ENCODE data around the gene TNFRSF13B. TPM values are rescaled to one million over a fixed set of nuclear protein-coding genes. Genes with fewer than 3 reads are reported as not detected.
A peak's percentile ranks its signal among the peaks of the same experiment; 100 is the strongest.
"Not testable (repeated sequence)": the region's sequence is repeated elsewhere in the genome, so short reads cannot be mapped to it uniquely, and the experiment has no call there.

The TNFRSF13B gene
- total RNA-seq, 1 donor from 2014 or later: not detected

DNA sequence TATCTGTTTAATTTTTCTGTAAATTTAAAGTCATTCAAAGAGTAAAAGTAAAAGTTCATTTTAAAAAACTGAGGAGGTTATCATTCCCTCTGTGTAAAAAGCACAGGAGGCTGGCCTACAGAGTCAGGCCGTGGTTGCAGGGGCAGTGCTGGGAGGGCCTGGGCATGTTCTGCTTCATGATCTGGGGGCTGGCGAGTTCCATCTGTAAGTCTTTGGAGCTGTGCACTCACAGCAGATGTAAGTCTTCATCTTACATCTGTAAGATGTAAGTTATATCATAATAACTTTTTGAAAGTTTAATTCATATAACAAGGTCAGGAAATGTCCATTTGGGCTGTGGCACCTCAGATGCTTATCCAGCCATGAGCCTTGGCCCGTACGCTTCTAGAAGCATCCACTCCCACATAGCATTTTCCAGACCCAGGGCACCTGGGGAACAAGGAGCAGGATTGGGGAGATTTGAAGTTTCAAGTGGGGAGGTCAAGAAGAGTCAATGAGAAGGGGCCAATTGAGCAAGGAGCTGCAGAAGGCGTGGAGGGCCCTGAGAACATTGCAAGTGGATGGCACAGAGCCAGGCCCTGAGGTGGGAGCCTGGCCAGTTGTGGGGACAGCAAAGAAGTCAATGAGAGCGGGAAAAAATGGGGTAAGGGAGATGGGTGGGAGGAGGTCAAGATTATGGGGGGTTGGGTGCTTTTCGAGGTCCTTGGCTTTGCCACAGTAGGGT lies 54.1 kb downstream of the TNFRSF13B start:
- FAIRE-seq (no peak), DNase-seq (ENCODE audit: low spot score in 2 of 2) (no peak)

DNA sequence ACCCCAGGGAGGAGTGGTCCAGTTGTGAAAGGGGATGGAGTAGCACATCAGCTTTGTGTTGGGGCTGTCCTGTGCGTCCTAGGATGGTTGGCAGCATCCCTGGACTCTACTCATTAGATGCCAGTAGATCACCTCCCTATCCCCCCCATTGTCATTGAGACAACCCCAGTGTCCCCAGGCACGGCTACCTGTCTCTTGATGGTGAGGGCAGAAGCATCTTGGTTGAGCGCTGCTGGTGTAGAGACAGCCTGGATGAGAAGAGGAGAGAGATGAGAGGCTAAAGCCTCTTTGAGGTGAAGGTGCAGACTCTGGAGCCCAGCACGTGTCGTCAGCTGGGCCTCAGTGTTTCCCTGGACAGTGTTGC lies 55.4 kb downstream of the TNFRSF13B start:
- DNase-seq (ENCODE audit: low spot score in 2 of 2) (no peak), FAIRE-seq (no peak)

DNA sequence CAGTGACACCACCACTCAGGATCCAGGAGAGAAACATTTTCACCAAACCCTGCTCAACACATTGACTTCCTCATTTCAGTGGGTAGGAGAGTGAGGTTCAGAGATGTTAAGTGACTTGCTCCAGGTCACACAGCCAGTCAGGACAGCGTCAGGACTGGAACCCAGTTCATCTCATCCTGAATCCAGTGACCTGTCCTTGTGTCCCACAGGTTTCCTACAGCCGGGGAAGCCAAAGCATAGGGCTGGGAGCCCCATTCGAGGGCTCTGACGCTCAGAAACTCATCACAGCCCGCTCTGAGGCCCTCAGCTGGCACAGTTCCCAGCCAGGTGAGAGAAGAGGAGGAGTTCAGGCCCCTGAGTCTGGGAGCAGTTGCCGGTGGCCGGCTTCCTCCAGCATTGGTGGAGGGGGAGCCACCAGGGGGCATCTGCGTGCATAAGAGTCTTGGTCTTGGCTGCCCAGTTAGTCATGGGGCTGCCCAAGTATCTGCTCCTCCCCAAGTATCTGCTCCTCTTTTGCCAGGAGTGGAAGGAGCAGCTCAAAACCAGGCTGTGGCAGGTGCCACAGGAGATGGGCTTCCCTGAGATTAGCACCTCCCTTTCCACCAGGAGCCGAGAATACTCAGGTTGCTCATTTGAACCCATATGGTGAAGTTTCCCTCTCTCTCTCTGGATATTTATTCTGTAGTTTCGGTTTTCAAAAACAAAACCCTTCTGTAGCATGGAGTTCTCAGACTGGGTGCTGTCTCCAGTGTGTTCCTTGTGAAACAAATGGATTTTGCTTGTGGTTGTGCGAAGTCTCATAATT lies 56.0 kb downstream of the TNFRSF13B start:
- no peak for FAIRE-seq
- DNase-seq (ENCODE audit: low spot score in 2 of 2): no peak

DNA sequence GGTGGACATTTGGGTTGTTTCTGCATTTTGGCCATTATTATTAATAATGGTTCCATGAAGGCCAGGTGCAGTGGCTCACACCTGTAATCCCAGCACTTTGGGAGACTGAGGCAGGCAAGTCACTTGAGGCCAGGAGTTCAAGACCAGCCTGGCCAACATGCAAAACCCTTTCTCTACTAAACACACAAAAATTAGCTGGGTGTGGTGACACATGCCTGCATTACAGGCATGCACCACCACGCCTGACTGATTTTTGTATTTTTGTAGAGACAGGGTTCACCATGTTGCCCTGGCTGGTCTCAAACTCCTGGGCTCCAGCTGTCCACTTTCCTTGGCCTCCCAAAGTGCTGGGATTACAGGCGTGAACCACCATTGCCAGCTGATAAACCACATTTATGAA lies 58.5 kb downstream of the TNFRSF13B start:
- DNase-seq (ENCODE audit: low spot score in 2 of 2) (no peak), FAIRE-seq (no peak)

DNA sequence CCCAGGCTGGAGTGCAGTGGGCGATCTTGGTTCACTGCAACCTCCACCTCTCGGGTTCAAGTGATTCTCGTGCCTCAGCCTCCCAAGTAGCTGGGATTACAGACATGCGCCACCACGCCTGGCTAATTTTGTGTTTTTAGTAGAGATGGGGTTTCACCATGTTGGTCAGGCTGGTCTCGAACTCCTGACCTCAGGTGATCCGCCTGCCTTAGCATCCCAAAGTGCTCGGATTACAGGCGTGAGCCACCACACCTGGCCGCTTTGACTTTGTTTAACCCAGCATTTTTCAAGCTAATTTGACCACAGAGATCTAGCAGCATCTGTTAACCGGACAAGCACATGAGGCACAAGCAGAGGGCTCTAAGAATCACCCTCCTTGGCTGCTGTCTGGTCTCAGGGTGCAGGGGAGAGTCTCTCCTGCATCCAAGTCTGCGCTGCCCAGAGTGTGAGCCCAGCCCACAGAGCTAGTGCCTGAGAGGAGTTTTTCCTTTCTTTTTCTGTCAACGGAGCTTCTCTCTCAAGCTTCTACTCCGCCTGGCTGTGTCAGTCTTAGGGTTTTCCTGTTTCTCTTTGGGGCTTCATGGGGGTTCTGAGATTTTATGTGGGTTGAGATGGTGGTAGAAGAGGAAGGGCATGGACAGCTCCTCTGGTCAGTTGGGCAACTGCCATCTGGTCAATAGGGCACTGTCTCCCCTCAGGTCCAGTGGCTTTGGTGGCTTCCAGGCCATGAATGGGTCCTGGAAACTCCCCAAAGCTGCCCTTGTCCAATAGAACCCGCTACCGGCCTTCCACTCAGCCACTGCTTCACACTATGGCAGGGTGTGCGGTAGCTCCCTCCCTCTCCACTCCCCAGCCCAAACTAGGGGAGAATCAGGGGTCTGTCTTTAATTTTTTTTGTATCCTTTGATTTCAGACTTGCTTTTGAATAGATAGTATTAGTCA lies 59.6 kb downstream of the TNFRSF13B start:
- FAIRE-seq (no peak), DNase-seq (ENCODE audit: low spot score in 2 of 2) (no peak)

DNA sequence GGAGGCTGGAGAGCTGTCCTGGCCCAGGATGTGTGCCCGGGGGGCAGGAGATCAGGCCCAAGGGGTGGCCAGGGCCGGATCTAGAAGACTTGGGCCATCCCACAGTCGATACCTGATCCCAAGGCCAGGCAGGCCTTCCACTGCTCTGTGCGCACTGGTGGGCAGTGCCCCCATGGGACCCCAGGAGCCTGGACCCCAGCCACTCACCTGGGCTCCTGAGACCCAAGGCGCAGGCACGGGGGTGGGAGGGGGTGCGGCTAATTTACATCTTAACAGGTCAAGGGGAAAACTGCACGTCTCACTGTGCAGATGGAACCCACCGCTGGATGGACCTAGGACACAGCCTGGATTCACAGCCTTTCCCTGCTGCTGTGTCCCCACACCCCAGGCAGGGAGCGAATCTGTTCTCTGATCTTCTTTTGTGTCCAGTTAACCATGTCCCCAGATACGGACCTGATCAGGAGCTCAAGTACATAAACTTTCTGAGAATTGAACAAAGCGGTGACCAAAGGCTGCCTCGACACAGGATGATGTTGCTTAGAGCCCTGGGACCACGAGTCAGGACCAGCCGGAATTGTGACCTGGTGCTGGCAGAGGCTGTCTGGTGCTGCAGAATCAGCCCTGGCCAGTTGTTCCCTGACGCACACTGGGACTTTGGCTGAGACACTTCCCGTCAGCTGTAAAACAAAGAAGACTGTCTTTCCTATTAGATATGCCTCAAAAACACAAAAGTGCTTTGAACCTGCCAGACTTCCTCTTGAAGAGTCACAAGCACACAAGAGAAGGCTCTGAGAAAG lies 60.6 kb downstream of the TNFRSF13B start:
- DNase-seq (ENCODE audit: low spot score in 2 of 2) (peak in 1 of 2 donors; percentile 62), FAIRE-seq (no peak)

DNA sequence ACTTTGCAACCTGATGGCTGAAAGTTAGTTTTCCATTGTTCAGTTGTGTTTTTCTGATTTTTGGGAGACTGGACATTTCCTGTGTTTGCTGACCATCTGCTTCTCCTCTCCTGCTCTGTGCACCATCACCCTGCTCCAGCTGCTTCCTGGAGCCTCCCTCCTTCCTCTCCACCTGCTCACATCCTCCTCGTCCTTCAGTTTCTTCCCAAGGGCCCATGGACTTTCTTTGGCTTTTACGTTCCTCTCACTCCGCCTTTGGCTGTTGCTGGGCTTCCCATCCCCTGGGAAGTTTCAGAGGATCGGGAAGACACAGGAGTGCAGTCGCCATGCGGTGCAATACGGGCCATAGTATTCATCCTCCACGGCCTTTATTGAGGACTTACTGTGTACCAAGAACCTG lies 61.6 kb downstream of the TNFRSF13B start:
- DNase-seq (ENCODE audit: low spot score in 2 of 2) (no peak), FAIRE-seq (no peak)

DNA sequence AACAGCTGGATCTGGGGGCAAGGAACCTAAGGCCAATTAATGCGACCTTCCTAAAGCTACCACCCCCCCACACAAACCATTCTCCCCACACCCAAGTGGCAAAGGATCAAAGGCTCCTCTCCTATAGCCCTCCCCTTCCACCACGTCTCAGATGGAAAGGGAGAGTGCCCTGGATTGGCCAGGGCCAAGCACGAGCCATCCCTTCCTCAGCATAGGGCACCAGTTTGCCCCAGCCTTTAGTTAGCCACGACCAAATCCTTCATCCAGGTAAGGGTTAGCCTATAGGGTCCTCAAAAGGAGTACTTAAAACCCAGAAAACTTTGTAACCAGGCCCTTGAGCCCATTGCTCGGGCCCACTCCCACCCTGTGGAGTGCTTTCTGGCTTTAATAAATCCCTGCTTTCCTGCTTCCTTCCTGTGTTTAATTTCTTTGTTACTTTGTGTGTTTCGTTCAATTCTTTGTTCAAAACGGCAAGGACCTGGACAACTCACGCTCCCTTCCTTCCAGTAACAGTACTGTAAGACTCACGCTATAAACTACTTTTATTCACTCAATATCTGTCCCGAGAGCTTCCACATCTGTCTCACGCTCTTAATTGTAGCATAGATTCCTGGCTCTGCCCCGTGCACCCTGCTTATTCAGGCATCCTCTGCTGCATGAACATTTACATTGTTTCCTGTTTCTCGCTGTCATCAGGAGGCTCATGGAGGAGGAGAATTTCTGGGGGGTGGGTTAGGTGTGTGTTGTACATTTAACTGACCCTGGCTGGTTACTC lies 62.3 kb downstream of the TNFRSF13B start:
- FAIRE-seq (no peak), DNase-seq (ENCODE audit: low spot score in 2 of 2) (no peak)

DNA sequence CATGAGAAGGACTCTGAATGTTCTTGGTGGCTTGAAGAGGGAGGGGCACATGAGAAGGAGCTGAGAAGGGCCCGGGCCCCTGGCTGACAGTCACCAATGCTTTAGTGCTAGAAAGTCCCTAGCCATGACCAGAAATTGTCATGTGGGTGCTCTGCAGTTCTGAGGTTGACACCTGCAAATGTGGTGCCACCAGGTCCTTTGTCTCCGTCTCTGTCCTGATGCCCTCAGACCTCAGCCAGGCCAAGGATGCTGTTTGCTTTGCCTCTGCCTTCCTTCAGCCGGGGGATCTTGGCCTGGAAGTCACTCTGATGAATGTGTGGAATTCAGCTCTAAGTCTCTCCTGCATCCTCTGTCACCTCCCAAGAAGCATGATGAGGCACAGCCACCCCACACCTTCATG lies 63.6 kb downstream of the TNFRSF13B start:
- no peak for FAIRE-seq
- DNase-seq (ENCODE audit: low spot score in 2 of 2): no peak

DNA sequence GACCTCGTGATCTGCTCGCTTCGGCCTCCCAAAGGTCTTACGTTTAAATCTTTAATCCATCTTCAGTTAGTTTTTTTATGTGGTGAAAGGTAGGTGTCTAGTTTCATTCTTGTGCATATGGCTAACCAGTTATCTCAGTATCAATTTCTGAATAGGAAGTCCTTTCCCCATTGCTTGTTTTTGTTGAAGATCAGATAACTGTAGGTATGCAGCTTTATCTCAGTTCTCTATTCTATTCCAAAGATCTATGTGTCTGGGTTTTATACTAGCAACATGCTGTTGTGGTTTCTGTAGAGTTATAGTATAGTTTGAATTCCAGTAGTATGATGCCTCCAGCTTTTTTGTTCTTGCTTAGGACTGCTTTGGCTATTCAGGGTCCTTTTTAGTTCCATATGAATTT lies 65.2 kb downstream of the TNFRSF13B start:
- DNase-seq (ENCODE audit: low spot score in 2 of 2): no peak

DNA sequence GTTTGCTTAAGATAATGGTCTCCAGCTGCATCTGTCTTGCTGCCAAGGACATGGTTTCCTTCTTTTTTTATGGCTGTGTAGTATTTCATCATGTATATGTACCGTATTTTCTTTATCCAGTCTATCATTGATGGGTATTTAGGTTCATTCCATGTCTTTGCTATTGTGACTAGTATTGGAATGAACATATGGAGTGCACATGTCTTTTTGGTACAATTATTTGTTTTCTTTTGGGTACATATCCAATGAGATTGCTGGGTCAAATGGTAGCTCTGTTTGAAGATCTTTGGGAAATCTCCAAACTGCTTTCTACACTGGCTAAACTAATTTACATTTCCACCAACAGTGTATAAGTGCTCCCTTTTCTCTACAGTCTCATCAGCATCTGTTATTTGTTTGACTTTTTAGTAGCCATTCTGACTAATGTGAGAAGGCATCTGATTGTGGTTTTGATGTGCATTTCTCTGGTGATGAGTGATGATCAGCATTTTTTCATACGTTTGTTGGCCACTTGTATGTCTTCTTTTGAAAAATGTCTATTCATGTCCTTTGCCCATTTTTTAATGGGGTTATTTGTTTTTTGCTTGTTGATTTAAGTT lies 66.2 kb downstream of the TNFRSF13B start:
- FAIRE-seq: no peak
- no peak for DNase-seq (ENCODE audit: low spot score in 2 of 2)

More for the DNA sequence above, 65.2 kb downstream of the TNFRSF13B start:
- no peak for FAIRE-seq

DNA sequence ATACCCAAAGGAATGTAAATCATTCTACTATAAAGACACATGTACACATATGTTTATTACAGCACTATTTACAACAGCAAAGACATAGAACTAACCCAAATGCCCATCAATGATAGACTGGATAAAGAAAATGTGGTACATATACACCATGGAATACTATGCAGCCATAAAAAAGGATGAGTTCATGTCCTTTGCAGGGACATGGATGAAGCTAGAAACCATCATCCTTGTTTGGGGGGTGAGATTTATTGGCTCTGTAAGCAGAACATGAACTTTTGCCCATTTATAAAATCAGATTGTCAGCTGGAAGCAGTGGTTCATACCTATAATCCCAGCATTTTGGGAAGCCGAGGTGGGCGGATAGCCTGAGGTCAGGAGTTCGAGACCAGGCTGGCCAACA lies 68.8 kb downstream of the TNFRSF13B start:
- not testable (repeated sequence) for FAIRE-seq; DNase-seq (ENCODE audit: low spot score in 2 of 2)

DNA sequence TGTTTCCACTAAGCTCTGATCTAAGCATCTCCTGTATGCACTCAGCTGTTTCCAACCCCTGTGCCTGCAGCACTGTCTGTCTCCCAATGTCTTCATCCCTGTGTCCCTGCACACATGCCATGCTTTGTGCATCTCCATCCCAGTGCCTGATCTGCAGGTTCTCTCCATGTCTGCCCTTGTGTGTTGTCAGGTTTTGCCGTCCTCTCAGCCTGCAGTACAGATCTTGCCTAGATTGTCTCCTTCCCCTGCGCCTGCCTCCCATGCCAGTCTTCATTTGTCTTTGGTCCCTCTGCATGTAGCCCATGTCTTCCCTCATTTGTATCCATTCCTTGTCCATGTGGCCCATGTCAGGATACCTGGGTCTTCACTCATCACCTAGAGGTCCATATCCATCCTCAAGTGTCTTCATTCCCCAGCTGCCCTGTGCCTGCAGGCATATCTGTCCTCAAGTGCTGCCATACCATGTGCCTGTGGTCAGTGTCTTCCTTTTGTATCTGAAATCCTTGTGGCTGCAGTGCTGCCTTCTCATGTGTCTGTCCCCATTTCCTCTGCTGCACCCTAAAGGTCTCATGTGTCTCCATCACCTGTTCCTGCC lies 71.5 kb downstream of the TNFRSF13B start:
- DNase-seq (ENCODE audit: low spot score in 2 of 2) (no peak), FAIRE-seq (no peak)

DNA sequence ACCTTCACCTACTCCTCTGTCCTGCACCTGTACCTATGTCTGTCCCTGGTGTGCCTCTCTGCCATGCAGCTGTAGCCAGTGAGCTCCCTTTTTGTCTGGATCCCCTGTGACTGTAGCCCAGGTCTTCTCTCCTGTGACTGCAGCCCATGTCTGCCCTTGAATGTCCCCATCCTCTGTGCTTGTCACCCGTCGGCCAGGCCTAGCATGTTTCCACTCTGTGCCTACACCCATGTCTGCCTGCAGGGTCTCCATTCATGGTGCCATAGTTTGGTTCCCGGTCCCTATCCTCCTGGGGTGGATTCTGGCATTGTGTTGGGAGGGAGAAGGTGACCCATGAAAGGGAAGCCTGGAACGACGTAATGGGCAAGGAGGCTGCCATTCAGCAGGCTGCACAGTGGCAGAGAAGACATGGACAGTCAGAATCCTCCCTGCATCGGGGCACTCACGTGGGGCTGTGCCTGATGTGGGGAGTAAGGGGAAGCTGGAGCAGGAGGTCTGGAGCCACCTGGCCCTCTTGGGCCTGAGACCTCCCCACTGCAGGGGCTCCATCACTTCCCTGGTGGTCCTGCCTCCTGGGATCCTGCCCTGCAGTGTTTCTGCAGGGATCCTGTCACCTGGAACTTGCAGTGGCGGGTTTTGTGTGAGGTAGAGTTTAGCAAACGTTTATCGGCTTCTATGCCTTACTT lies 74.6 kb downstream of the TNFRSF13B start:
- DNase-seq (ENCODE audit: low spot score in 2 of 2); FAIRE-seq: not testable (repeated sequence)

DNA sequence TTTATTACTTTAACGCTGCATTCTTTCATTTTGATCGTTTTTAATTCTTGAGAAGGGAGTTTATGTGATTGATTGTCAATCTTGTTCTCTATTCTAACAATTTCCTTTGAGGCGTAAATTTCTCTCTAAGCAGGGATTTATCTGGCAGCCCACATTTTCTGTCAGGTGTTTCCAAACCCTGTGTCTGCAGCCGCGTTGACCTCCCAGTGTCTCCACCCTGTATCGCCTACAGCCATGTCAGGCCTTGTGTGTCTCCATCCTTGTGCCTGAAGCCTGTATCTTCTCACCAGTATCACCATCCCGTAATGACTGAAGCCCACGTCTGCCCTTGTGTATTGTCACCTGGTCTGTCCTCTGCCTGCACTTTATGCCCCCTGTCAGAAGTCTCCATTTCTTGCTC lies 75.7 kb downstream of the TNFRSF13B start:
- FAIRE-seq; DNase-seq (ENCODE audit: low spot score in 2 of 2): not testable (repeated sequence)

DNA sequence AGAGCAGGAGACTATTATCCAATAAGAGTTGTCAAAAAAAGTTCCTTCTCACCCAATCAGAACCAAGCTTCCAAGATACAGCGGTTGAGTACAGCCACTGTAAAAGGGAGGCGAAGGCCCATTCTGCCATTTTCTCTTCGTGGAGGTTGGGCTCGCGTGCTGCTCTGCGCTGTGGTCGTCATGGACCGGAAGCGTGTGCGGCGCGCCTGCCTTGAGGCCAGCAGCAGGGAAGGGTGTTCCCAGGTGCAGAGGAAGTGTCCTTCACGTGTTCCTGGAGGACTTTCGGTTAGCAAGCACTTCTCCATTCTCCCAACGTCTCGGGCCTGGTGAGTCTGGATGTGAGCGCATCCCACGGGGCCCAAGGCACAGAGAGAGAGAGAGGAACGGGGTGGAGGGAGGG lies 78.4 kb downstream of the TNFRSF13B start:
- not testable (repeated sequence) for DNase-seq (ENCODE audit: low spot score in 2 of 2); FAIRE-seq

DNA sequence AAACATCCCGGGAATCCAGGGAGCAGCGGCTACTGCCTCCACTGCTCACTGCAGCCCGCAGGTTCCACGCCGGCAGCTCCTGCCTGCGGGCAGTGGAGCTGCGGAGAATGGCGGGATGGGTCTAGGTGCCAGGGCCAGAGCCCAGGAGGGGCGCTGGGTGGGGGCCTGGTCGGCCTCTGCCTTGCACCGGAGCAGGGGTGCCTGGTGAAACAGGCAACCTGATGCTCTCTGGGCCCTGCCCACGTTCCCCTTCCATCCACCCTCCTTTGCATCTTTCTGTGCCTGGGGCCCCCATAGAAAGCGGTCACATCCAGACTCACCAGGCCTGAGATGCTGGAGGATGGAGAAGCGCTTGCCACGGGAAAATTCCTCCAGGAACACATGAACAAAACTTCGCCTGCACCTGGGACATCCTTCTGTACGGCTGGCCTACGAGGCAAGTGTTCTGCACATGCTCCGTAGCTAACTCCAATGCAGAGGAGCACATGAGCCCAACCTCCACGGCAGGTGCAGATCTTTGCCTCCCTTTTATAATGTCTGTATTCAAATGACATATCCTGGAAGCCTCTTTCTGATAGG lies 79.0 kb downstream of the TNFRSF13B start:
- not testable (repeated sequence) for DNase-seq (ENCODE audit: low spot score in 2 of 2); FAIRE-seq
